ENCODE data around the gene TIMP2. TPM values are rescaled to one million over a fixed set of nuclear protein-coding genes. Genes with fewer than 3 reads are reported as not detected.

TIMP2 gene
- total RNA-seq, 1 experiment from 2014 or later: 114 TPM

GRCh38 chr17:78819806-78820792 is 105.1 kb downstream of the TIMP2 start:
- CTCF ChIA-PET: no interaction called here
- TF ChIP-seq CTCF (conservative IDR thresholded peaks at IDR 0.05) (no peak), EZH2 (IDR thresholded peaks at IDR 0.05; ENCODE audit: low read depth) (no peak)
- Histone ChIP-seq H3K27ac (no peak overlapping the region), H3K27me3 (ENCODE audit: insufficient read depth, low read depth) (no peaks in the 10 kb centered on the region), H3F3A (ENCODE audit: insufficient read depth, low read depth) (no peaks in the 10 kb centered on the region), H4K20me1 (ENCODE audit: insufficient read depth) (no peaks in the 10 kb centered on the region; the same call in 1 of the 2 replicates), H2AFZ (no peak overlapping the region), H3K9me2 (ENCODE audit: insufficient read depth) (no peaks in the 10 kb centered on the region), H3K4me2 (no peak overlapping the region), H3K36me3 (ENCODE audit: low read depth) (peaks cover 12% of the 10 kb centered on the region; the same call in 1 of the 2 replicates), H3K9me3 (ENCODE audit: insufficient read depth, low read depth) (no peaks in the 10 kb centered on the region), H3K4me1 (replicated peaks; ENCODE audit: insufficient read depth) (no peaks in the 10 kb centered on the region), H3K79me2 (ENCODE audit: low read depth) (no peaks in the 10 kb centered on the region), H3K4me3 (no peak overlapping the region)
- DNase-seq: no peak
- intact Hi-C loops (cut with micrococcal nuclease; ENCODE audit: unreplicated experiment): no loop called here
- no TSS peak for BruUV-seq (replicated peaks)
- POLR2A ChIA-PET (ENCODE audit: unreplicated experiment): no interaction called here

- H4K20me1 ChIP-seq (ENCODE audit: insufficient read depth): no peaks in the 10 kb centered on the region; the same call in 1 of the 2 replicates
- intact Hi-C loops (cut with micrococcal nuclease; ENCODE audit: unreplicated experiment): no loop called here
- no peaks in the 10 kb centered on the region for H3K9me2 ChIP-seq (ENCODE audit: insufficient read depth)
- H2AFZ ChIP-seq: no peak overlapping the region
- no peak overlapping the region for H3K4me2 ChIP-seq
- BruUV-seq (replicated peaks): no TSS peak
- no peaks in the 10 kb centered on the region for H3K79me2 ChIP-seq (ENCODE audit: low read depth)
- no peak overlapping the region for H3K27ac ChIP-seq
- no peak for TF ChIP-seq EZH2 (IDR thresholded peaks at IDR 0.05; ENCODE audit: low read depth)
- TF ChIP-seq CTCF (conservative IDR thresholded peaks at IDR 0.05): no peak
- H3K4me1 ChIP-seq (replicated peaks; ENCODE audit: insufficient read depth): no peaks in the 10 kb centered on the region
- ChIA-PET CTCF (interaction anchor here (0.6 kb wide), 1 partner anchor 47 kb away, joined by 3 read pairs; no protein-coding TSS in a partner anchor), POLR2A (ENCODE audit: unreplicated experiment) (no interaction called here)
- no peaks in the 10 kb centered on the region for H3F3A ChIP-seq (ENCODE audit: insufficient read depth, low read depth)
- no peaks in the 10 kb centered on the region for H3K27me3 ChIP-seq (ENCODE audit: insufficient read depth, low read depth)
- H3K4me3 ChIP-seq: no peak overlapping the region
- no peaks in the 10 kb centered on the region for H3K9me3 ChIP-seq (ENCODE audit: insufficient read depth, low read depth)
- H3K36me3 ChIP-seq (ENCODE audit: low read depth): peaks cover 13% of the 10 kb centered on the region; the same call in 1 of the 2 replicates
- DNase-seq: no peak
These were observed 105.8 kb downstream of the TIMP2 start for GRCh38 chr17:78819402-78819801.

- H3F3A ChIP-seq (ENCODE audit: insufficient read depth, low read depth): no peaks in the 10 kb centered on the region
- H3K27ac ChIP-seq: no peak overlapping the region
- H3K4me2 ChIP-seq: no peak overlapping the region
- no peak overlapping the region for H3K4me3 ChIP-seq
- TF ChIP-seq EZH2 (IDR thresholded peaks at IDR 0.05; ENCODE audit: low read depth) (no peak), CTCF (conservative IDR thresholded peaks at IDR 0.05) (no peak)
- no peaks in the 10 kb centered on the region for H3K9me2 ChIP-seq (ENCODE audit: insufficient read depth)
- POLR2A ChIA-PET (ENCODE audit: unreplicated experiment): interaction anchor here (0.7 kb wide), 1 partner anchor 510 kb away, joined by 5 read pairs; no protein-coding TSS in a partner anchor
- H3K4me1 ChIP-seq (replicated peaks; ENCODE audit: insufficient read depth): no peaks in the 10 kb centered on the region
- no peaks in the 10 kb centered on the region for H3K27me3 ChIP-seq (ENCODE audit: insufficient read depth, low read depth)
- intact Hi-C loops (cut with micrococcal nuclease; ENCODE audit: unreplicated experiment): no loop called here
- H3K79me2 ChIP-seq (ENCODE audit: low read depth): no peaks in the 10 kb centered on the region
- H3K9me3 ChIP-seq (ENCODE audit: insufficient read depth, low read depth): no peaks in the 10 kb centered on the region
- H4K20me1 ChIP-seq (ENCODE audit: insufficient read depth): no peaks in the 10 kb centered on the region; the same call in 1 of the 2 replicates
- no TSS peak for BruUV-seq (replicated peaks)
- peaks cover 13% of the 10 kb centered on the region; the same call in 1 of the 2 replicates for H3K36me3 ChIP-seq (ENCODE audit: low read depth)
- DNase-seq: no peak
- CTCF ChIA-PET: interaction anchor here (0.6 kb wide), 1 partner anchor 47 kb away, joined by 3 read pairs; no protein-coding TSS in a partner anchor
- H2AFZ ChIP-seq: no peak overlapping the region
These were observed 106.3 kb downstream of the TIMP2 start for GRCh38 chr17:78818932-78819331.
